NB4 (cell line): ENCODE measurements around the gene SAC3D1.

ENCODE experiments used
- DNase-seq: peaks from one replicate; pipeline ENCODE4 v3.0.0; 2010; ENCODE audit warnings: low read depth
- H3K4me3 ChIP-seq: one replicate; pipeline ENCODE4 v1.5.1; 2011; ENCODE audit warnings: mild to moderate bottlenecking, low read depth, low read length, moderate library complexity
- CTCF ChIP-seq: IDR thresholded peaks from one replicate; pipeline ENCODE4 v1.5.1; 2012; ENCODE audit warnings: low read depth, low read length
- MYC ChIP-seq: IDR thresholded peaks from 2 replicates; pipeline ENCODE4 v1.6.1; 2011; ENCODE audit warnings: low read depth, low read length
- POLR2A ChIP-seq: IDR thresholded peaks from 2 replicates; pipeline ENCODE4 v1.6.1; 2011; ENCODE audit warnings: mild to moderate bottlenecking; ENCODE audit not compliant: insufficient read length; ENCODE audit errors: extremely low read depth
- TF ChIP-seq, protein P1 (sequence below): IDR thresholded peaks from 2 replicates; pipeline ENCODE4 v1.6.1; 2011; ENCODE audit warnings: low read depth, low read length

Gene SAC3D1

DNA sequence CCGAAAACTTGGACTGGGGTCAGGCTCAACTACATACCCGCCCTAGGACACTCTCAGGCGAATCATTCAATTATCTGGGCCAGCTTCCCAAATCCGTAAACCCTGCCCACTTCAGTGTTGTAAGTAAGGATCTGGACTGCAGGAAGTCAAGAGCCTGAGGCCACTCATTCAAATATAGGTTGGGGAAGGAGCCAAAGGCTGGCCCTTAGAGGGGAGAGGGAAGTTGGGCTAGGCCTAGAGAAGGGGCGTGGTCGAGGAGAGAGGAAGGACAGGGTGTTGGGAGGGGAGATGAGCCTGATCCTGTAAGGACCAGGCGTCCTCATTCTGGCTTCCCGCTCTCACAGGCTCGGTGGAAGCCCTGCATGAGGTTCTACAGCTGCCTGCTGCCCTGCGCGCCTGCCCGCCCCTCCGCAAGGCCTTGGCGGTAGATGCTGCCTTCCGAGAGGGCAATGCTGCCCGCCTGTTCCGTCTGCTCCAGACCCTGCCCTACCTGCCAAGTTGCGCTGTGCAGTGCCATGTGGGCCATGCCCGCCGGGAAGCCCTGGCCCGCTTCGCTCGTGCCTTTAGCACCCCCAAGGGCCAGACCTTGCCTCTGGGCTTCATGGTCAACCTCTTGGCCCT is 3.0 kb downstream of the SAC3D1 start:
- TF ChIP-seq, protein P1, sequence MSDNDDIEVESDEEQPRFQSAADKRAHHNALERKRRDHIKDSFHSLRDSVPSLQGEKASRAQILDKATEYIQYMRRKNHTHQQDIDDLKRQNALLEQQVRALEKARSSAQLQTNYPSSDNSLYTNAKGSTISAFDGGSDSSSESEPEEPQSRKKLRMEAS = no peak
- TF ChIP-seq POLR2A (no peak), MYC (no peak), CTCF (no peak)
- peak overlapping the region; percentile 9 for H3K4me3 ChIP-seq
- peak; percentile 70 for DNase-seq

DNA sequence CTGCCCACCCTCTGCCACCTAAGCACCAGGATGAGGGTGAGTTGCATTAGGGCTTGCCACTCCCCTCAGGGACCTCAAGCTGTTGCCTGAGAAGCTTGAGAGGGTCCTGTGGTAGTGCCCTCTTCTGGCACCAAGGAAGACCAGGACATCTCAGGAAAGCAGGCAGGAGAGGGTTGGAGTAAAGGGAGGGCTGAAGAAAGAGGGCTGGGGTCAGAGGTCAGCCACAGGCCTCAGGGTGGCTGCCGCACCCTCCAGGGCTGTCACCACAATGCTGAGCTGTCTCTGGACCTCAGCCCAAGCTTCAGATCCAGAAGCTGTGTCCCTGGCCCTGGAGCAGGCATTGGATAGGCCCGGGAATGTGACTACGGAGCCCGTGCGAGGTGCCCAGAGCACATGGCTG is 4.1 kb downstream of the SAC3D1 start:
- no peak overlapping the region for H3K4me3 ChIP-seq
- DNase-seq = no peak
- TF ChIP-seq MYC = no peak
- TF ChIP-seq, protein P1 = no peak

GRCh38 chr11:65045728-65046127 is 4.7 kb downstream of the SAC3D1 start:
- TF ChIP-seq, protein P1 = no peak
- TF ChIP-seq MYC = no peak
- TF ChIP-seq POLR2A = no peak
- no peak for TF ChIP-seq CTCF
- no peak for DNase-seq
- H3K4me3 ChIP-seq = no peak overlapping the region

DNA sequence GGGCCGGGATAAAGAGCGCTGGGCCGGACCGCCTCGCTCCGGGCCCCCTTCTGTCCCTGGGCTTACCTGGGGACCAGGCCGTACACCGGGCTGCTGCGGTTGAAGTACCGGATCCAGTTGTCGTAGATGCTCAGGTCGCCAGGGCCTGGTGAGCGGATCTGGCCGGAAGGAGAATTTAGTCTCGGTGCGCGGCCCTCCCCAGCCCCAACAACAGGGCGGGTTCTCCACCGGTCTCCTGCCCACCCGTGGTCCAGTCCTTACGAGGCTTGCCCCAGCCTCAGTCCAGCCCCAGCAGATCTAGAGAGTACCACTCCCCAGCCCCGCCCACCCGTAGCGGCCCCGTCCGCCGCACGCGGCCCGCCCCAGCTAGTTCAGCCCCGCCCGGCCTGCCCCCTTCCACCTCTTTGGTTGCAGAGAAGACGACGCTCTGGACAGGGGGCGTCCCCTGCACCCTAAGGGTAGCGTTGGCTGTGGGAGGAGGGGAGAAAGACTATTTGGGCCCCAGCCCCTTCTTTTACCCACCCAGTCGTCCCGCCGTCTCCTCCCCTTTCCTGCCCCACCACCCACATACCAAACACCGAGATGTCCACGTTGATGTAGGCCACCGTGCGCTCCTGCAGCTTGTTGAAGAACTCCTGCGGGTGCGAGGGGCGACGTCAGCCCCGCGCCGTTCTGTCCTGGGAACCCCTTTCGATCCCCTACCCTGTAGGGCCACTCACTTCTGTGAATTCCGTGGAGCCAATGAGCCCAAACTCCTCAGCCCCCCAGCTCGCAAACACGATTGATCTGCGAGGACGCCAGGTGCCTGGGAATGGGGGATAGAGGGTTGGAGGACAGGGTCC is 6.8 kb downstream of the SAC3D1 start:
- no peak for DNase-seq
- H3K4me3 ChIP-seq = no peak overlapping the region

DNA sequence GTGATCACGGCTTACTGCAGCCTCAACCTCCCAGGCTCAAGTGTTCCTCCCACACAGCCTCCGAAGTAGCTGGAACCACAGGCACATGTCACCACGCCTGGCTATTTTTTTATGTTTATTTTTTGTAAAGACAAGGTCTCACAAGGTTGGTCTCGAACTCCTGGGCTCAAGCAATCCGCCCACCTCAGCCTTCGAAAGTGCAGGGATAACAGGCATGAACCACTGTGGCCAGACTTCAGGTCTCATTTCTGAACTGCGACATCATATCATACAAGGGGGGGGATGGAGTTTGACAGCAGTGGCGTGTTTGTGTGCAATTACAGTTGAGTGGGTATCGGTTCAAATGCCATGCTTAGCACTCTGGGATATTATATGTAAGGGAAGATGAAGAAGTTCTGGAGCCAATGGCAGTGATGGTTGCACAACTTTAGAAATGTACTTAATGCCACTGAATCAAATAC is 10.4 kb downstream of the SAC3D1 start:
- peak; percentile 37 for DNase-seq
- H3K4me3 ChIP-seq = no peak overlapping the region
- TF ChIP-seq, protein P1 = no peak
- no peak for TF ChIP-seq MYC
- no peak for TF ChIP-seq CTCF
- no peak for TF ChIP-seq POLR2A

More for the DNA sequence above, 6.8 kb downstream of the SAC3D1 start:
- TF ChIP-seq POLR2A (no peak), MYC (no peak), CTCF (no peak)
- TF ChIP-seq, protein P1 = no peak
